Keratinocyte (primary cell): Measurements from ENCODE around the gene EBF3. TPM values are rescaled to one million over a fixed set of nuclear protein-coding genes. Genes with fewer than 3 reads are reported as not detected.

Experiments used
- DNase-seq: peaks from one replicate; pipeline ENCODE4 v3.0.0-alpha.2; 2011; ENCODE audit warnings: low read depth, missing footprints, low spot score
- FAIRE-seq: peaks from 2 replicates; lab custom pipeline; 2011; peaks lifted over from hg19 to GRCh38; lab: Jason Lieb, UNC
- H2AFZ ChIP-seq: 2 replicates; pipeline ENCODE4 v1.6.0; 2012; ENCODE audit warnings: low read length, control low read depth, inconsistent platforms; ENCODE audit not compliant: control insufficient read depth
- H3K27ac ChIP-seq: 2 replicates; pipeline ENCODE4 v1.5.1; 2011; ENCODE audit warnings: low read length; ENCODE audit not compliant: control insufficient read depth, insufficient read depth
- H3K27me3 ChIP-seq: 3 replicates; pipeline ENCODE4 v1.6.0; 2011; ENCODE audit warnings: low read length; ENCODE audit not compliant: control insufficient read depth, insufficient read depth; ENCODE audit errors: extremely low read depth
- H3K36me3 ChIP-seq, 2 experiments: 2 replicates in 1 of 2; 3 replicates in 1 of 2; pipeline ENCODE4 v1.5.1; 2011; ENCODE audit warnings: low read length in 2 of 2, mild to moderate bottlenecking in 1 of 2; ENCODE audit not compliant: control insufficient read depth in 2 of 2, insufficient read depth in 2 of 2; ENCODE audit errors: extremely low read depth in 1 of 2
- H3K4me1 ChIP-seq: 3 replicates; pipeline ENCODE4 v1.5.1; 2011; ENCODE audit warnings: low read length; ENCODE audit not compliant: control insufficient read depth, insufficient read depth; ENCODE audit errors: extremely low read depth
- H3K4me2 ChIP-seq: 3 replicates; pipeline ENCODE4 v1.6.0; 2011; ENCODE audit warnings: low read depth, low read length; ENCODE audit not compliant: control insufficient read depth, insufficient read depth; ENCODE audit errors: extremely low read depth
- H3K4me3 ChIP-seq, 3 experiments: fragments of 200-600 bp in 1 of 3; sonication (generic) in 1 of 3; 2 replicates in 2 of 3; 3 replicates in 1 of 3; pipeline ENCODE4 v1.5.1; 2011 to 2016; ENCODE audit warnings: low read length in 3 of 3, mild to moderate bottlenecking in 3 of 3, control low read depth in 2 of 3, inconsistent platforms in 1 of 3, low read depth in 1 of 3, mixed read lengths in 1 of 3, mixed run types in 1 of 3, moderate library complexity in 1 of 3; ENCODE audit not compliant: control insufficient read depth in 2 of 3, insufficient read depth in 2 of 3; ENCODE audit errors: extremely low read depth in 1 of 3
- H3K79me2 ChIP-seq: 2 replicates; pipeline ENCODE4 v1.6.0; 2012; ENCODE audit warnings: low read length; ENCODE audit not compliant: control insufficient read depth, insufficient read depth
- H3K9ac ChIP-seq: 3 replicates; pipeline ENCODE4 v1.6.0; 2011; ENCODE audit warnings: low read length; ENCODE audit not compliant: control insufficient read depth, insufficient read depth; ENCODE audit errors: extremely low read depth
- H3K9me1 ChIP-seq: 3 replicates; pipeline ENCODE4 v1.6.0; 2011; ENCODE audit warnings: low read length; ENCODE audit not compliant: control insufficient read depth, insufficient read depth; ENCODE audit errors: extremely low read depth
- H3K9me3 ChIP-seq: 2 replicates; pipeline ENCODE4 v1.5.1; 2012; ENCODE audit warnings: low read depth, low read length; ENCODE audit not compliant: control insufficient read depth
- H4K20me1 ChIP-seq: 3 replicates; pipeline ENCODE4 v1.6.0; 2011; ENCODE audit warnings: low read length; ENCODE audit not compliant: control insufficient read depth, insufficient read depth; ENCODE audit errors: extremely low read depth
- EZH2 ChIP-seq: IDR thresholded peaks from one replicate; pipeline ENCODE4 v1.6.1; 2012; ENCODE audit warnings: inconsistent platforms, mild to moderate bottlenecking, low read length, moderate library complexity
- dilution Hi-C: fragments of 300-500 bp; cut with MboI; formaldehyde crosslinking; loops from one replicate; pipeline ENCODE4 v1.7.0; 2020; ENCODE audit warnings: low sequenced_read_pairs; ENCODE audit not compliant: extremely low pct_ligation_motif_present
- polyA plus RNA-seq, 5 experiments: library from polyadenylated mRNA; depleted of rRNA in 3 of 5; stranded (reverse) in 3 of 5; stranded (forward) in 1 of 5; unstranded in 1 of 5; fragments of >200 nt; gene quantifications; 1 replicate in 1 of 5; 2 replicates in 3 of 5; 3 replicates in 1 of 5; pipeline versions ENCODE4 v1.2.1 to v1.2.3, GENCODE V29; 2011 to 2012; ENCODE audit warnings: missing spikeins in 2 of 5, low read depth in 1 of 5, low replicate concordance in 1 of 5
- TF ChIP-seq, protein P1 (sequence below), 3 experiments: IDR thresholded peaks in 1 of 3; conservative IDR thresholded peaks in 1 of 3; optimal IDR thresholded peaks in 1 of 3; 2 replicates in 2 of 3; 3 replicates in 1 of 3; pipeline versions ENCODE3 to v1.5.1; 2011; ENCODE audit warnings: low read length in 3 of 3, mild to moderate bottlenecking in 3 of 3, moderate library complexity in 2 of 3, control low read depth in 1 of 3, inconsistent platforms in 1 of 3; ENCODE audit not compliant: insufficient read depth in 2 of 3; ENCODE audit errors: extremely low read depth in 1 of 3

Gene EBF3
- polyA plus RNA-seq, 1 donor (not counting 4 experiments of a cell fraction or from before 2014, with no cell fraction given), result not detected

DNA sequence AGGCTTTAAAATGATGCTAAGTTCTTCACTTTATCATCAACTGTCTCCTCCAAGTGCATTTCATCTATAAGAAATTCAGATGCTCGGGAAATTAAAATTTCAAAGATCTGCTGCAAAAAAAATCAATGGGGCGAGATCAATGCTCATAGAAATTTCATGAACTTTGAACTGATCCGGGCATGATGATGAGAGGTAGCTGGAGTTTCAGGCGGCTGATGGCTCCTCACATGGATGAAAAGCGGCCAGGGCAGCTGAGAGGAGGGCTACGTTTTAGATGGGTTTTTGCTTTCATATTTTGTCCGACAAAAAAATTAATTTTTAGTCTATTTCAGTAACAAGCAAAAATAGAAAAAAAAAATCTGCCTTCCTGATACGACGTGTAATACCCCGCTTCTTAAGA lies 109.9 kb downstream of the EBF3 start:
- TF ChIP-seq, protein P1, sequence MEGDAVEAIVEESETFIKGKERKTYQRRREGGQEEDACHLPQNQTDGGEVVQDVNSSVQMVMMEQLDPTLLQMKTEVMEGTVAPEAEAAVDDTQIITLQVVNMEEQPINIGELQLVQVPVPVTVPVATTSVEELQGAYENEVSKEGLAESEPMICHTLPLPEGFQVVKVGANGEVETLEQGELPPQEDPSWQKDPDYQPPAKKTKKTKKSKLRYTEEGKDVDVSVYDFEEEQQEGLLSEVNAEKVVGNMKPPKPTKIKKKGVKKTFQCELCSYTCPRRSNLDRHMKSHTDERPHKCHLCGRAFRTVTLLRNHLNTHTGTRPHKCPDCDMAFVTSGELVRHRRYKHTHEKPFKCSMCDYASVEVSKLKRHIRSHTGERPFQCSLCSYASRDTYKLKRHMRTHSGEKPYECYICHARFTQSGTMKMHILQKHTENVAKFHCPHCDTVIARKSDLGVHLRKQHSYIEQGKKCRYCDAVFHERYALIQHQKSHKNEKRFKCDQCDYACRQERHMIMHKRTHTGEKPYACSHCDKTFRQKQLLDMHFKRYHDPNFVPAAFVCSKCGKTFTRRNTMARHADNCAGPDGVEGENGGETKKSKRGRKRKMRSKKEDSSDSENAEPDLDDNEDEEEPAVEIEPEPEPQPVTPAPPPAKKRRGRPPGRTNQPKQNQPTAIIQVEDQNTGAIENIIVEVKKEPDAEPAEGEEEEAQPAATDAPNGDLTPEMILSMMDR (optimal IDR thresholded peaks at IDR 0.05 in 1 of 3, IDR thresholded peaks at IDR 0.05 in 1 of 3, conservative IDR thresholded peaks at IDR 0.05 in 1 of 3; ENCODE audit: extremely low read depth in 1 of 3, insufficient read depth in 2 of 3, low read length in 3 of 3), result no peak
- TF ChIP-seq EZH2, result no peak
- Histone ChIP-seq H3K79me2 (no peaks in the 10 kb centered on the region), H3K9me1 (no peaks in the 10 kb centered on the region), H3K4me2 (no peak overlapping the region), H4K20me1 (no peaks in the 10 kb centered on the region), H3K4me1 (no peaks in the 10 kb centered on the region), H3K27me3 (no peaks in the 10 kb centered on the region), H3K36me3 (no peaks in the 10 kb centered on the region), H2AFZ (no peak overlapping the region), H3K4me3 (no peak overlapping the region), H3K9me3 (peaks cover 5% of the 10 kb centered on the region), H3K27ac (no peak overlapping the region), H3K9ac (no peak overlapping the region)
- DNase-seq (no peak), FAIRE-seq (no peak)
- dilution Hi-C loops, result no loop called here

DNA sequence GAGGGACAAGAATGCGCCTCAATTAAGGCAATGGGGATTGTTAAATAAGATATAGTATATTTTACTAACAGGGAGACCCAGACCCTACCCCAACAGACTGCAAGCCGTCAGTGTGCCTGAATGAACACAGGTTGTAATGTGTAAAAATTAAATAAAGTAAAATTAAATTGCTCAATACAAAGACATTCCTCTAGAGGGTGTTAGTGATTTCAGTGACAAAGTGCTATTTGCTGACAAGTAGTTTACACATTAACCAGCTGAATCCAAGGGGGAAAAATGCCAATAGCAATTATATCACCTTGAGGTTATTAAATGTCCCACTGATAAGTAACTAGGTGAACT lies 110.5 kb downstream of the EBF3 start:
- no peaks in the 10 kb centered on the region for H3K9me1 ChIP-seq
- no peaks in the 10 kb centered on the region for H3K27me3 ChIP-seq
- H3K36me3 ChIP-seq, result no peaks in the 10 kb centered on the region
- no peak overlapping the region for H3K4me3 ChIP-seq
- H3K4me2 ChIP-seq, result no peak overlapping the region
- H2AFZ ChIP-seq, result no peak overlapping the region
- dilution Hi-C loops, result no loop called here
- H3K4me1 ChIP-seq, result no peaks in the 10 kb centered on the region
- no peaks in the 10 kb centered on the region for H3K79me2 ChIP-seq
- TF ChIP-seq EZH2, result no peak
- TF ChIP-seq, protein P1 (optimal IDR thresholded peaks at IDR 0.05 in 1 of 3, IDR thresholded peaks at IDR 0.05 in 1 of 3, conservative IDR thresholded peaks at IDR 0.05 in 1 of 3; ENCODE audit: extremely low read depth in 1 of 3, insufficient read depth in 2 of 3, low read length in 3 of 3), result no peak
- FAIRE-seq, result no peak
- DNase-seq, result no peak
- H3K9ac ChIP-seq, result no peak overlapping the region
- no peak overlapping the region for H3K27ac ChIP-seq
- no peaks in the 10 kb centered on the region for H4K20me1 ChIP-seq
- peaks cover 5% of the 10 kb centered on the region for H3K9me3 ChIP-seq
